Subcutaneous abdominal adipose tissue (tissue), 5 donors: Measurements from ENCODE around the gene C9orf72.

Experiments used
- H3K27ac ChIP-seq: one replicate; pipeline ENCODE4 v1.7.0; 2013; ENCODE audit warnings: low read depth, mild to moderate bottlenecking, inconsistent platforms, low read length, moderate library complexity
- H3K27me3 ChIP-seq, 5 donors: one replicate each; pipeline ENCODE4 v1.7.0; 2013; ENCODE audit warnings: low read length in 5 of 5, inconsistent platforms in 1 of 5; ENCODE audit not compliant: control insufficient read depth in 5 of 5, insufficient read depth in 4 of 5
- H3K36me3 ChIP-seq, 5 donors: one replicate each; pipeline ENCODE4 v1.7.0; 2013; ENCODE audit warnings: low read length in 5 of 5; ENCODE audit not compliant: control insufficient read depth in 5 of 5, insufficient read depth in 5 of 5
- H3K4me1 ChIP-seq, 5 donors: one replicate each; pipeline ENCODE4 v1.7.0; 2013; ENCODE audit warnings: low read length in 5 of 5, mild to moderate bottlenecking in 3 of 5, moderate library complexity in 1 of 5; ENCODE audit not compliant: control insufficient read depth in 5 of 5, insufficient read depth in 5 of 5
- H3K4me3 ChIP-seq, 5 donors: one replicate each; pipeline ENCODE4 v1.7.0; 2013; ENCODE audit warnings: low read length in 5 of 5, low read depth in 1 of 5
- H3K9ac ChIP-seq, 5 donors: one replicate each; pipeline ENCODE4 v1.7.0; 2013; ENCODE audit warnings: low read length in 5 of 5, mild to moderate bottlenecking in 4 of 5, moderate library complexity in 3 of 5
- H3K9me3 ChIP-seq, 5 donors: one replicate each; pipeline ENCODE4 v1.7.0; 2013; ENCODE audit warnings: low read length in 5 of 5; ENCODE audit not compliant: control insufficient read depth in 5 of 5
- donor health status: healthy.
- donor health status: healthy.
- donor health status: healthy.
- donor health status: healthy.
- donor health status: healthy.

C9orf72 gene

GRCh38 chr9:27523141-27523540, 50.1 kb downstream of the C9orf72 start:
- Histone ChIP-seq H3K4me1 (peaks cover 0 to 12% (median 8%) of the 10 kb centered on the region in 5 donors), H3K27ac (no peak overlapping the region), H3K9me3 (no peaks in the 10 kb centered on the region), H3K9ac (no peak overlapping the region), H3K36me3 (no peaks in the 10 kb centered on the region), H3K27me3 (no peaks in the 10 kb centered on the region), H3K4me3 (no peak overlapping the region)

DNA sequence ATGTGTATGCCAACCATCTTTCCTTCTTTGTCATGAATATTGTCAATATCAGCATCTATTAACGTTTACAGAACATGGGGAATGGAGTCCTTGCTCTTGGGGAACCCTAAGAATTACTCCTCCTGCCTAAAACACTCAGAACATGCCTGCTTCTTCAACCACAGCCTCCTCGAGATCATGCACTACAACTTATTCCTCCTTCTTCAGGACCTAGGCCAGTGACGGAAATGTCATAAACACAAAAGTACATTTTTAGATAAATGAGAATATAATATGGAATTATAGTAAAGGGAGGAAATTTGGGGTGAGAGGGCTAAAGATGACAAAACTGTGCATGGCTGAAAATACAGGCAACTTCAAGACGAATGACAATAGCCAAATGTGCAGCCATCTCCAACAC, 52.3 kb downstream of the C9orf72 start:
- H3K4me1 ChIP-seq: no peaks in the 10 kb centered on the region
- H3K27me3 ChIP-seq: no peaks in the 10 kb centered on the region
- no peak overlapping the region for H3K9ac ChIP-seq
- H3K27ac ChIP-seq: no peak overlapping the region
- H3K36me3 ChIP-seq: no peaks in the 10 kb centered on the region
- H3K4me3 ChIP-seq: no peak overlapping the region
- H3K9me3 ChIP-seq: no peaks in the 10 kb centered on the region

GRCh38 chr9:27519466-27520465, 53.5 kb downstream of the C9orf72 start:
- Histone ChIP-seq H3K9ac (no peak overlapping the region), H3K27ac (no peak overlapping the region), H3K9me3 (no peaks in the 10 kb centered on the region), H3K4me1 (peaks cover 0 to 2% (median under 1%) of the 10 kb centered on the region in 5 donors), H3K36me3 (no peaks in the 10 kb centered on the region), H3K4me3 (no peak overlapping the region), H3K27me3 (no peaks in the 10 kb centered on the region)

- no peak overlapping the region for H3K27ac ChIP-seq
- H3K27me3 ChIP-seq: no peaks in the 10 kb centered on the region
- H3K4me3 ChIP-seq: no peak overlapping the region
Observed at GRCh38 chr9:27518809-27519208, 54.5 kb downstream of the C9orf72 start.

DNA sequence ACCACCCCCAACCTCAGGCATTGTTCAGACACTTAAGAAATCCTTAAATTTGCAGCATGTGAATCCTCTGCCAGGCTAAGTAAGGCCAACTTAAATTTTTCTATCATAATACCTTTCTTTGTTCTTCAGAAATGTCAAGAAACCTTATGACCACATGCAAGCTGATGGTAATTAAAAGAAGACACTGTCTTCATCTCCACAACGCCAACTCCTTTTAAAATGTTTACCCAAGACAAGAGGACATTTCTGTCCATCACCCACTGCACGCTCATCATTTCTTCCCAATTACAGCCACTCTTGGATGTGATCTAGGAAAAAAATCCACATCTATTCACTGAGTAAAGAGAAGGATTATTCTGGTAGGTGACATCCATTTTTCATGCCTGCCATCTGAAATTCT, 55.3 kb downstream of the C9orf72 start:
- Histone ChIP-seq H3K4me1 (peaks cover 0 to 12% (median 4%) of the 10 kb centered on the region in 5 donors), H3K36me3 (no peaks in the 10 kb centered on the region), H3K9ac (no peak overlapping the region), H3K27ac (no peak overlapping the region), H3K27me3 (no peaks in the 10 kb centered on the region), H3K4me3 (no peak overlapping the region), H3K9me3 (no peaks in the 10 kb centered on the region)

More at GRCh38 chr9:27518809-27519208, 54.5 kb downstream of the C9orf72 start:
- Histone ChIP-seq H3K36me3 (no peaks in the 10 kb centered on the region), H3K9ac (no peak overlapping the region), H3K4me1 (peaks cover 0 to 12% (median 4%) of the 10 kb centered on the region in 5 donors), H3K9me3 (no peaks in the 10 kb centered on the region)

DNA sequence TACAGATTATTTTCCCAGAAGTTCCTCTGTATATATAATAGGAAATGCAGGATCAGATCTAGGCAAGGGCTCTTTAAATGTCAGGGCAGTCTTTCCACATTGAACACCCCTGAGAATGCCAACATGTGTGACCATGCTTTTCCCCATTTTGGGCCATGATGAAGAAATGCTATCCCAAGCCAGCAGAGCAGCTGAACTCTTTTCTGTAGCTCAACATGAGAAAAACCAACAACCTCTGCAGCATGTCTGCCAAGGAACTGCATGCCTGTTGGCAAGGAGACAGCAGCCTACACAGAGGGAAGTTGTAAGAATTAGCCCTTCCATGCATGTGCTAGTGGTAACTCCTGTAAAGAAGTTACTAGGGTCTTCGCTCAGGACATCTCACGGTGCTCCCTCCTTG, 58.7 kb downstream of the C9orf72 start:
- Histone ChIP-seq H3K36me3 (no peaks in the 10 kb centered on the region), H3K4me1 (peaks cover 0 to 12% (median 4%) of the 10 kb centered on the region in 5 donors), H3K27me3 (no peaks in the 10 kb centered on the region), H3K9ac (no peak overlapping the region), H3K4me3 (no peak overlapping the region), H3K9me3 (no peaks in the 10 kb centered on the region), H3K27ac (no peak overlapping the region)

DNA sequence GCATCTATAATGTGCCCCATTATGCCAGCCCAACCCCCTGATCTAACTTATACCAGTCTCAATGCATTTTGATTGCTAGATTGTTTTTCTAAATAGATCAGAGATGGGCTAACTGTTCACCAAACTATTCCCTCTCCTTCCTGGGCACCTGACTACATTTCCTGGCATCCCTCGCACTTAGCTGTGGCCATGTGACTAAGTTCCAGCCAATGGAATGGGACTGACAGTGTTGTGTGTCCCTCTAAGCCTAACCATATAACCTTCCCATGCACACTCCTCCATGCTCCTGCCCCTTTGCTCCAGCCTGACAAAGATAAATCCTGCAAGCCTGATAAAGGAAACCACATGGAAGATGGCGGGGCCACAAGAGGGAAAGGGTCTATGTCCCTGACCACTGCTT, 61.5 kb downstream of the C9orf72 start:
- no peaks in the 10 kb centered on the region for H3K36me3 ChIP-seq
- H3K27ac ChIP-seq: no peak overlapping the region
- H3K27me3 ChIP-seq: no peaks in the 10 kb centered on the region
- no peak overlapping the region for H3K9ac ChIP-seq
- peaks cover 0 to 12% (median 4%) of the 10 kb centered on the region in 5 donors for H3K4me1 ChIP-seq
- H3K4me3 ChIP-seq: no peak overlapping the region
- H3K9me3 ChIP-seq: no peaks in the 10 kb centered on the region

DNA sequence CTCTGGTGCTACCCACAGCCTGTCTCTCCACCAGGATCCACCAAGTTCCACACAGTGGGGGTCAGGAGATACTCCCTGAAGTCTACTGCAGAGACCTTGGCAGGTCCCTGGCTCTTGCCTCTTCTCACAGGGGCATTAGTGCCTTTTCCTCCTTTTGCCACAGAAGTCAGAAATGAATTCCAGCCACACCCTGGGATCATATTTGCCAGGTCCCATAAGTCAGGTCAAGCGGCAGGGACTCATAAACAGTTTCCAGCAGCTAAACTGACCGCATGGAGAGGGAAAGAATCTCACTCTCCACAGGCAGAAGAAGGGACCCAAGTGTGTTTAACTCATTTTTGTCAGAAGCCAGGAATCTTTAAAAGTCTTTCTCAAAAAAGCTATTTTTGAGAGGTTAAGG, 62.5 kb downstream of the C9orf72 start:
- Histone ChIP-seq H3K27me3 (no peaks in the 10 kb centered on the region), H3K4me3 (no peak overlapping the region), H3K9ac (no peak overlapping the region), H3K4me1 (peaks cover 0 to 12% (median 4%) of the 10 kb centered on the region in 5 donors), H3K27ac (no peak overlapping the region), H3K9me3 (no peaks in the 10 kb centered on the region), H3K36me3 (no peaks in the 10 kb centered on the region)

DNA sequence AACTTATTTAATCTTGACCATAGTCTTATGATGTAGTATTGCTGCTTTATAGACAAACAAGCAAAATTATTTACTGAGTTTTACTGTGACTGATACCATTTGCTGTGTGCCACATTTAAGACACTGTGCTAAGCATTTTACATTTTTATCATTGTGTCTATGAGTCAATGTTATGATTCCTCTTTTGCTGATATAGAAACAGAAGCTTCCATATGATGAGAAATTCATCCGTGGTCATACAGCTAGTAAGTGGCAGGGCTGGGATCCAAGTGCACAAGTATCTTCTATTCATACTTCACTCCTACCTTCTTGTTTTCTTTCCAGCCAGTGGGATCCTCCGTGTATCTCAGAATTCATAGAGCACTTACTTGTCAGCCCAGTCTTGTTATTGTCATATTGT, 66.3 kb downstream of the C9orf72 start:
- no peaks in the 10 kb centered on the region for H3K36me3 ChIP-seq
- no peak overlapping the region for H3K27ac ChIP-seq
- no peak overlapping the region for H3K4me3 ChIP-seq
- no peaks in the 10 kb centered on the region for H3K27me3 ChIP-seq
- H3K4me1 ChIP-seq: no peaks in the 10 kb centered on the region
- H3K9ac ChIP-seq: no peak overlapping the region
- no peaks in the 10 kb centered on the region for H3K9me3 ChIP-seq

GRCh38 chr9:27505744-27506161, 67.5 kb downstream of the C9orf72 start:
- no peak overlapping the region for H3K4me3 ChIP-seq
- H3K27ac ChIP-seq: no peak overlapping the region
- H3K36me3 ChIP-seq: no peaks in the 10 kb centered on the region
- H3K9ac ChIP-seq: no peak overlapping the region
- H3K4me1 ChIP-seq: no peaks in the 10 kb centered on the region
- no peaks in the 10 kb centered on the region for H3K9me3 ChIP-seq
- H3K27me3 ChIP-seq: no peaks in the 10 kb centered on the region
